ENCODE results near the gene FGG.
A peak's percentile ranks its signal among the peaks of the same experiment; 100 is the strongest.

The FGG gene

GRCh38 chr4:154564311-154564710 is 48.1 kb downstream of the FGG start:
- TF ChIP-seq ZFX (IDR thresholded peaks at IDR 0.05; ENCODE audit: borderline replicate concordance), result no peak
- no peak for TF ChIP-seq CTCF (IDR thresholded peaks at IDR 0.05)
- H3K27ac ChIP-seq, result no peak overlapping the region

GRCh38 chr4:154562697-154563254 is 49.7 kb downstream of the FGG start, which contains the start of gene FGB:
TSS of gene FGB (plus strand) at chr4:154563011. CDS start at chr4:154563019, 8 bp downstream.
- H3K27ac ChIP-seq, result no peak within 1 kb of the TSS
- TF ChIP-seq ZFX (IDR thresholded peaks at IDR 0.05; ENCODE audit: borderline replicate concordance) (no peak), CTCF (IDR thresholded peaks at IDR 0.05) (no peak)

GRCh38 chr4:154560824-154561231 is 51.6 kb downstream of the FGG start:
- no peak overlapping the region for H3K27ac ChIP-seq
- TF ChIP-seq CTCF (IDR thresholded peaks at IDR 0.05) (no peak), ZFX (IDR thresholded peaks at IDR 0.05; ENCODE audit: borderline replicate concordance) (no peak)

GRCh38 chr4:154560419-154560801 is 52.0 kb downstream of the FGG start:
- H3K27ac ChIP-seq, result no peak overlapping the region
- TF ChIP-seq ZFX (IDR thresholded peaks at IDR 0.05; ENCODE audit: borderline replicate concordance) (no peak), CTCF (IDR thresholded peaks at IDR 0.05) (no peak)

GRCh38 chr4:154559494-154560418 is 52.7 kb downstream of the FGG start:
- no peak overlapping the region for H3K27ac ChIP-seq
- peak; percentile 63 for TF ChIP-seq CTCF (IDR thresholded peaks at IDR 0.05)
- no peak for TF ChIP-seq ZFX (IDR thresholded peaks at IDR 0.05; ENCODE audit: borderline replicate concordance)

GRCh38 chr4:154559141-154559493 is 53.3 kb downstream of the FGG start:
- no peak overlapping the region for H3K27ac ChIP-seq
- TF ChIP-seq ZFX (IDR thresholded peaks at IDR 0.05; ENCODE audit: borderline replicate concordance) (no peak), CTCF (IDR thresholded peaks at IDR 0.05) (no peak)

All from 22Rv1 (cell line).